HEK293 (cell line): ENCODE results near the gene TRMT13.

ENCODE experiments used
- CTCF ChIA-PET: fragments of 350-600 bp; formaldehyde crosslinking; extraction: SDS; loops from one replicate; lab custom pipeline; 2021; ENCODE audit warnings: antibody characterized with exemption; lab: Yijun Ruan, JAX
- POLR2A ChIA-PET: fragments of 300-600 bp; formaldehyde crosslinking; extraction: SDS; loops from one replicate; lab custom pipeline; 2020; ENCODE audit warnings: antibody characterized with exemption, inconsistent platforms; lab: Yijun Ruan, JAX
- H3K27ac ChIP-seq: fragments of 200-500 bp; sonication (Bioruptor generic); 2 replicates; pipeline ENCODE4 v1.5.1; 2014; ENCODE audit warnings: low read depth, low read length, control low read depth, inconsistent platforms; ENCODE audit errors: extremely low read depth
- H3K36me3 ChIP-seq, 2 experiments: fragments of 200-500 bp in 1 of 2; sonication (Bioruptor generic) in 1 of 2; 1 replicate in 1 of 2; 2 replicates in 1 of 2; pipeline ENCODE4 v1.5.1; 2014 to 2017; ENCODE audit warnings: inconsistent platforms in 2 of 2, low read length in 2 of 2; ENCODE audit not compliant: control insufficient read depth in 2 of 2, insufficient read depth in 1 of 2
- H3K4me1 ChIP-seq: fragments of 200-500 bp; sonication (Bioruptor generic); 2 replicates; pipeline ENCODE4 v1.5.1; 2014; ENCODE audit warnings: mild to moderate bottlenecking, low read length, inconsistent platforms; ENCODE audit not compliant: control insufficient read depth, insufficient read depth
- H3K4me3 ChIP-seq: 2 replicates; pipeline ENCODE4 v1.5.1; 2011; ENCODE audit warnings: low read depth, mild to moderate bottlenecking, control low read depth, low read length, moderate library complexity
- H3K9me3 ChIP-seq: fragments of 200-500 bp; sonication (Bioruptor generic); 2 replicates; pipeline ENCODE4 v1.5.1; 2014; ENCODE audit warnings: low read depth, low read length, inconsistent platforms; ENCODE audit not compliant: control insufficient read depth, insufficient read depth
- EGR2 ChIP-seq: fragments of 450-650 bp; formaldehyde crosslinking; IDR thresholded peaks from 2 replicates; pipeline ENCODE4 v1.5.1; 2016; ENCODE audit warnings: low read depth, missing biosample characterization, missing genetic modification characterization
- GFI1B ChIP-seq: fragments of 450-650 bp; formaldehyde crosslinking; IDR thresholded peaks from 2 replicates; pipeline ENCODE4 v1.5.1; 2016; ENCODE audit warnings: missing biosample characterization, missing genetic modification characterization
- KLF1 ChIP-seq: fragments of 450-650 bp; formaldehyde crosslinking; IDR thresholded peaks from 2 replicates; pipeline ENCODE4 v1.5.1; 2016; ENCODE audit warnings: missing biosample characterization, missing genetic modification characterization
- OVOL3 ChIP-seq: fragments of 450-650 bp; formaldehyde crosslinking; IDR thresholded peaks from 2 replicates; pipeline ENCODE4 v1.5.1; 2016; ENCODE audit warnings: missing biosample characterization, missing genetic modification characterization
- REPIN1 ChIP-seq: fragments of 450-650 bp; formaldehyde crosslinking; IDR thresholded peaks from 2 replicates; pipeline ENCODE4 v1.5.1; 2017; ENCODE audit warnings: missing biosample characterization, missing genetic modification characterization, low read depth
- ZBTB11 ChIP-seq: fragments of 450-650 bp; formaldehyde crosslinking; conservative IDR thresholded peaks from 2 replicates; pipeline ENCODE4 v1.5.1; 2016; ENCODE audit warnings: low read depth, missing biosample characterization, missing genetic modification characterization
- ZNF10 ChIP-seq: fragments of 450-650 bp; formaldehyde crosslinking; IDR thresholded peaks from 2 replicates; pipeline ENCODE4 v1.5.1; 2017; ENCODE audit warnings: missing biosample characterization, missing genetic modification characterization
- ZNF112 ChIP-seq: fragments of 450-650 bp; formaldehyde crosslinking; IDR thresholded peaks from 2 replicates; pipeline ENCODE4 v1.5.0; 2017; ENCODE audit warnings: missing biosample characterization, missing genetic modification characterization
- ZNF133 ChIP-seq: fragments of 450-650 bp; formaldehyde crosslinking; IDR thresholded peaks from 2 replicates; pipeline ENCODE4 v1.5.1; 2016; ENCODE audit warnings: missing biosample characterization, missing genetic modification characterization
- ZNF146 ChIP-seq: fragments of 450-650 bp; formaldehyde crosslinking; IDR thresholded peaks from 2 replicates; pipeline ENCODE4 v1.5.1; 2016; ENCODE audit warnings: missing biosample characterization, missing genetic modification characterization
- ZNF221 ChIP-seq: fragments of 450-650 bp; formaldehyde crosslinking; IDR thresholded peaks from 2 replicates; pipeline ENCODE4 v1.5.1; 2017; ENCODE audit warnings: missing biosample characterization, missing genetic modification characterization, borderline replicate concordance
- ZNF248 ChIP-seq: fragments of 450-650 bp; formaldehyde crosslinking; IDR thresholded peaks from 2 replicates; pipeline ENCODE4 v1.5.1; 2017; ENCODE audit warnings: missing biosample characterization, missing genetic modification characterization
- ZNF350 ChIP-seq: fragments of 450-650 bp; formaldehyde crosslinking; IDR thresholded peaks from 2 replicates; pipeline ENCODE4 v1.5.0; 2017; ENCODE audit warnings: missing biosample characterization, mild to moderate bottlenecking, missing genetic modification characterization
- ZNF398 ChIP-seq: fragments of 450-650 bp; formaldehyde crosslinking; IDR thresholded peaks from 2 replicates; pipeline ENCODE4 v1.5.1; 2017; ENCODE audit warnings: missing biosample characterization, missing genetic modification characterization
- ZNF514 ChIP-seq: fragments of 450-650 bp; formaldehyde crosslinking; IDR thresholded peaks from 2 replicates; pipeline ENCODE4 v1.5.1; 2016; ENCODE audit warnings: missing biosample characterization, missing genetic modification characterization
- ZNF529 ChIP-seq: fragments of 450-650 bp; formaldehyde crosslinking; IDR thresholded peaks from 2 replicates; pipeline ENCODE4 v1.5.1; 2017; ENCODE audit warnings: missing genetic modification characterization, missing biosample characterization; ENCODE audit not compliant: insufficient replicate concordance
- ZNF571 ChIP-seq: fragments of 450-650 bp; formaldehyde crosslinking; IDR thresholded peaks from 2 replicates; pipeline ENCODE4 v1.5.0; 2017; ENCODE audit warnings: missing biosample characterization, missing genetic modification characterization
- ZNF645 ChIP-seq: fragments of 450-650 bp; formaldehyde crosslinking; IDR thresholded peaks from 2 replicates; pipeline ENCODE4; 2016; ENCODE audit warnings: missing biosample characterization, missing genetic modification characterization
- ZNF664 ChIP-seq: fragments of 450-650 bp; formaldehyde crosslinking; IDR thresholded peaks from 2 replicates; pipeline ENCODE4 v1.5.1; 2016; ENCODE audit warnings: missing biosample characterization, missing genetic modification characterization
- ZNF677 ChIP-seq: fragments of 450-650 bp; IDR thresholded peaks from 2 replicates; pipeline ENCODE4 v1.5.0; 2018; ENCODE audit warnings: missing biosample characterization, mild to moderate bottlenecking, missing genetic modification characterization, moderate library complexity
- ZNF747 ChIP-seq: fragments of 450-650 bp; formaldehyde crosslinking; IDR thresholded peaks from 2 replicates; pipeline ENCODE4 v1.5.1; 2016; ENCODE audit warnings: missing biosample characterization, missing genetic modification characterization
- ZNF837 ChIP-seq: fragments of 450-650 bp; formaldehyde crosslinking; IDR thresholded peaks from 2 replicates; pipeline ENCODE4 v1.5.1; 2016; ENCODE audit warnings: missing biosample characterization, missing genetic modification characterization
- ZNF843 ChIP-seq: fragments of 450-650 bp; formaldehyde crosslinking; IDR thresholded peaks from 2 replicates; pipeline ENCODE4 v1.5.1; 2016; ENCODE audit warnings: missing biosample characterization, missing genetic modification characterization

The TRMT13 gene

GRCh38 chr1:100090471-100090870 is 42.5 kb upstream of the TRMT13 start (continued):
- TF ChIP-seq ZNF514 (tag by site-specific recombination), result no peak
- TF ChIP-seq ZNF843 (tag by site-specific recombination), result no peak
- TF ChIP-seq GFI1B (tag by site-specific recombination), result no peak
- TF ChIP-seq ZNF221 (tag by site-specific recombination), result no peak
- no peak for TF ChIP-seq ZNF133 (tag by site-specific recombination)

GRCh38 chr1:100100202-100100601 is 32.8 kb upstream of the TRMT13 start:
- ChIA-PET POLR2A (no interaction called here), CTCF (no interaction called here)
- no peak overlapping the region for H3K4me3 ChIP-seq
- no peaks in the 10 kb centered on the region for H3K9me3 ChIP-seq
- no peak overlapping the region for H3K27ac ChIP-seq
- peaks cover 67 to 90% of the 10 kb centered on the region in 2 experiments for H3K36me3 ChIP-seq
- TF ChIP-seq ZNF529 (tag by site-specific recombination), result no peak
- TF ChIP-seq OVOL3 (tag by site-specific recombination), result no peak
- no peak for TF ChIP-seq ZNF837 (tag by site-specific recombination)
- TF ChIP-seq REPIN1 (tag by site-specific recombination), result no peak
- no peak for TF ChIP-seq ZNF398 (tag by site-specific recombination)
- no peak for TF ChIP-seq ZNF112 (tag by site-specific recombination)
- TF ChIP-seq ZNF571 (tag by site-specific recombination), result no peak
- no peak for TF ChIP-seq ZNF645
- TF ChIP-seq ZNF747 (tag by site-specific recombination), result no peak
- no peak for TF ChIP-seq ZNF664 (tag by site-specific recombination)
- TF ChIP-seq ZNF248, result no peak
- TF ChIP-seq ZNF10, result no peak
- TF ChIP-seq ZNF146 (tag by site-specific recombination), result no peak
- no peak for TF ChIP-seq KLF1 (tag by site-specific recombination)
- TF ChIP-seq ZNF677, result no peak
- TF ChIP-seq ZBTB11, result no peak
- no peak for TF ChIP-seq ZNF350
- TF ChIP-seq EGR2 (tag by site-specific recombination), result no peak
- no peaks in the 10 kb centered on the region for H3K4me1 ChIP-seq
